GM18907 (cell line): Measurements from ENCODE around the gene INPPL1.
"Not testable (repeated sequence)": the region's sequence is repeated elsewhere in the genome, so short reads cannot be mapped to it uniquely, and the experiment has no call there.

Source experiments
- ATAC-seq: cut with Tn5 transposase; IDR thresholded peaks from one replicate; pipeline ENCODE4 v1.9.1; 2021; ENCODE audit warnings: mild to moderate bottlenecking, moderate library complexity; ENCODE audit not compliant: unreplicated experiment

The INPPL1 gene, protein sequence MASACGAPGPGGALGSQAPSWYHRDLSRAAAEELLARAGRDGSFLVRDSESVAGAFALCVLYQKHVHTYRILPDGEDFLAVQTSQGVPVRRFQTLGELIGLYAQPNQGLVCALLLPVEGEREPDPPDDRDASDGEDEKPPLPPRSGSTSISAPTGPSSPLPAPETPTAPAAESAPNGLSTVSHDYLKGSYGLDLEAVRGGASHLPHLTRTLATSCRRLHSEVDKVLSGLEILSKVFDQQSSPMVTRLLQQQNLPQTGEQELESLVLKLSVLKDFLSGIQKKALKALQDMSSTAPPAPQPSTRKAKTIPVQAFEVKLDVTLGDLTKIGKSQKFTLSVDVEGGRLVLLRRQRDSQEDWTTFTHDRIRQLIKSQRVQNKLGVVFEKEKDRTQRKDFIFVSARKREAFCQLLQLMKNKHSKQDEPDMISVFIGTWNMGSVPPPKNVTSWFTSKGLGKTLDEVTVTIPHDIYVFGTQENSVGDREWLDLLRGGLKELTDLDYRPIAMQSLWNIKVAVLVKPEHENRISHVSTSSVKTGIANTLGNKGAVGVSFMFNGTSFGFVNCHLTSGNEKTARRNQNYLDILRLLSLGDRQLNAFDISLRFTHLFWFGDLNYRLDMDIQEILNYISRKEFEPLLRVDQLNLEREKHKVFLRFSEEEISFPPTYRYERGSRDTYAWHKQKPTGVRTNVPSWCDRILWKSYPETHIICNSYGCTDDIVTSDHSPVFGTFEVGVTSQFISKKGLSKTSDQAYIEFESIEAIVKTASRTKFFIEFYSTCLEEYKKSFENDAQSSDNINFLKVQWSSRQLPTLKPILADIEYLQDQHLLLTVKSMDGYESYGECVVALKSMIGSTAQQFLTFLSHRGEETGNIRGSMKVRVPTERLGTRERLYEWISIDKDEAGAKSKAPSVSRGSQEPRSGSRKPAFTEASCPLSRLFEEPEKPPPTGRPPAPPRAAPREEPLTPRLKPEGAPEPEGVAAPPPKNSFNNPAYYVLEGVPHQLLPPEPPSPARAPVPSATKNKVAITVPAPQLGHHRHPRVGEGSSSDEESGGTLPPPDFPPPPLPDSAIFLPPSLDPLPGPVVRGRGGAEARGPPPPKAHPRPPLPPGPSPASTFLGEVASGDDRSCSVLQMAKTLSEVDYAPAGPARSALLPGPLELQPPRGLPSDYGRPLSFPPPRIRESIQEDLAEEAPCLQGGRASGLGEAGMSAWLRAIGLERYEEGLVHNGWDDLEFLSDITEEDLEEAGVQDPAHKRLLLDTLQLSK

DNA sequence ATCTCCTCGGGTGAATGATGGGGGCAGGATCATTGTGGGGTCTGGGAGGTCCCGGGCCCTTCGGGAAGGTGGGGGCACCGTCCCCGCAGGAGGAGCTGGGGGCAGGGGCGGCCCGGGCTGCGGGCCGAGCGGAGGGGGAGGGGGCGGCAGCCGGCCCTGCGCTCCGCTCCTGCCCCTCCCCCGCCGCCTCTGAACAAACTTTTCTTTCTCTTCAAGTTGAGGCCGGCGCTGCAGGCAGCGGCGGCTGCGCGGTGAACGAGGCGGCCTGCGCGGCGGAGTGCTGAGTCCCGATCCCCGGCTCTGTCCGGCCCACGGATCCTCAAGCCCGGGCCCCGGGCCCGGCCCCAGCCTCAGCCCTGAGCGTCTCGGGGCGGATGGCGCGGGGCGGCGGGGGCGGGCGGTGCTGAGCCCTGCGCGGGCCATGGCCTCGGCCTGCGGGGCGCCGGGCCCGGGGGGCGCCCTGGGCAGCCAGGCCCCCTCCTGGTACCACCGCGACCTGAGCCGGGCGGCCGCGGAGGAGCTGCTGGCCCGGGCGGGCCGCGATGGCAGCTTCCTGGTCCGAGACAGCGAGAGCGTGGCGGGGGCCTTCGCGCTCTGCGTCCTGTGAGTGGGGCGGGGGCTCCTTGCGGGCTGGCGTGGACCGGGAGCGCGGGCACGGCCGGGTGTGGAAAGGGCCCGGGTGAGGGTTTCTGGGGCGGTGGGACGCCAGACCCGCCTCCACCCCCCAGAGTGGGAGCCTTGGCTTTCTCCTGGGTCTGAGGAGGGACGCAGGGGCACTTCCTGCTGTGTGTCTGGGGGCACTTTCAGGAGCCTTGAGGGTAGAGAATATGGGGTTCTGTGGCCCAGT lies at the start of gene INPPL1:
Gene INPPL1 (plus strand): TSS at position 204 of the 847 bp plus-strand sequence. CDS start 218 bp downstream, at position 422.
- ATAC-seq: no peak

DNA sequence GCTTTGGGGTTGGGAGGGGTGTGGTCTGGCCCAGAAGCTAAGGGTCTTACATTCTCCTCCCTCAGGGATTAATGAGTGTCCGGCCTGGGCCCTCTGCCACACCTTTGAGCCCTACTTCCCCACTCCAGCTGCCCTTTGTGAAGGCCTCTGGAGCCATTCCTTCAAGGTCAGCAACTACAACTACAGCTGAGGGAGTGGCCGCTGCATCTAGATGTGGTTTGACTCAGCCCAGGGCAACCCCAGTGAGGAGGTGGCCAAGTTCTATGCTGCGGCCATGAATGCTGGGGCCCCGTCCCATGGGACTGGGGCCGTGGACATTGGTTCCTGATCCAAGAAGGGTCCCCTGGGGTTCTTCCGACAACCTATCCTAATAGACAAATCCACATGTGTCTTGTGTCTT lies 46.9 kb upstream of the INPPL1 start:
- ATAC-seq: no peak

DNA sequence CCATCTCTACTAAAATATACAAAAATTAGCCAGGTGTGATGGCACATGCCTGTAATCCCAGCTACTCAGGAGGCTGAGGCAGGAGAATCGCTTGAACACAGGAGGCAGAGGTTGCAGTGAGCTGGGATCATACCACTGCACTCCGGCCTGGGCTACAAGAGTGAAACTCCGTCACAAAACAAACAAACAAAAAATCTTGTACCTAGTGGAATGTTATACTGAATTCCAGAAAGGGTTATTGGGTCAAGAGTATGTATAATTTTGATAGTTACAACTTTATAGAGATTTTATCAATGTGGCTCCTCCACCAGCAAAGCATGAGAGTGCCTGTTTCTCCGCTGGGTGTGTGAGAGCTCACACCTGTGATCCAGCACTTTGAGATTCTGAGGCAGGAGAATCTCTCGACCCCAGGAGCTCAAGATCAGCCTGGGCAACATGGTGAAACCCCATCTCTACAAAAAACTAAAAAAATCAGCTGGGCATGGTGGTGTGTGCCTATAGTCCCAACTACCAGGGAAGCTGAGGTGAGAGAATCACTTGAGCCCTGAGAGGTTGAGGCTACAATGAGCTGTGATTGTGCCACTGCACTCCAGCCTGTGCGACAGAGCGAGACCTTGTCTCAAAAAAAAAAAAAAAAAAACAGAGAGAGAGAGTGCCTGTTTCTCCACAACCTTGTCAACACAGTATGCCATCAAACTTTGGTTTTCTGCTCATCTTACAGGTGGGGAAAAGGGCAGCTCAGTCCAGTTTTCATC lies 45.3 kb upstream of the INPPL1 start:
- ATAC-seq: no peak

DNA sequence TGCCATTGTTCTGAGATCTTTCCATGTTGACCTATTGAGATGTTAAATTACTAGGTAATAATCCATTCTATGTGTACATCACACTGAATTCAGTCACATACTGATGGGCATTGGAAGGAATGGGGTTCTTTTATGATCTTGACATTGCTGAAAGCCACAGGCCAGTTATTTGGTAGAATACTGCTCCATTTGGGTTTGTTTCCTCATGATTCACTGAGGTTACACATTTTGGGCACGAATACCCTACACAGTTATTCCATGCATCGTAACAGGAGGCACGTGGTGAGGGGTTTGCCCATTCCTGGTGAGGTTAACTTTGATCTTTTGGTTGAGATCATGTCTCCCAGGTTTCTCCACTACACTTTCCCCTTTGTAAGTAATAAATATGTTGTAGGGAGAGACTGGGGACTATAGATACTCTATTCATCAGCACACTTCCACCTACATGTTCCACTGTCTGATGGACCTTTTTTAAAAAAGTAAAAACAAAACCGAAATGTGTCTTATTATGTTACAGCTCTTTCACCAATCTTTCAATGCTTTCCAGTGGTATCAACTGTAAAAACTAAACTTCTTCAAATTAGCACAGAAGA lies 44.7 kb upstream of the INPPL1 start:
- ATAC-seq: no peak

DNA sequence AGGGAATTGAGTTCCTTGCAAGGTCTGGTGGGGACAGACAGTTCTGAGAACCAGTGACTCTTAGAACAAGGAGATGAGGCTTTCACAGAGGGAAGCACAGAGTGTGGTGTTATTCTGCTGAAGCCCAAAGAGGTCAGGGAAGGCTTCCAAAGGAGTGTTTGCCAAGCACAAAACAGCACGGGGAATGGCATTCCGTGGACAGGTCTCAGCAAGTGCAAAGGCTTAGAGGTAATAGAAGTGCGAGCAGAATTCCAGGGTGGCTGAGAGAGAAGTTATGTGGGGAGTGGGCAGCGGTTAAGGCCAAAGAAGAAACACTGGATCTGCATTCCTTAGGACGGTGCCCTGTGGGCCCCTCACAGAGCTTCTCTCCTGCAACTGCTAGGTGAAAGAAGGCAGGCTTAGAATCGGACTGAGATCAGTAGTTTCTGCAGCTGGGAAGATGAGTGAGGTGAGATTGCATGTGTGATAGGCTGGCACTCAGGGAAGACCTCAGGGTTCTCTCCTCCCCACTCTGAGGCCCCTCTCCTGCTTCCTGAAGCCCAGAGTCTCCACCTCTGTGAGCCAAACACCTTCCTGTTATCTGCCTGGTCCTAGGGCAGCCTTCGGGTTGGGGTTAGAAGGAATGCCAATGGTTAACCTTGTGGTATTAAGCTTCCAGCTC lies 43.5 kb upstream of the INPPL1 start:
- not testable (repeated sequence) for ATAC-seq

DNA sequence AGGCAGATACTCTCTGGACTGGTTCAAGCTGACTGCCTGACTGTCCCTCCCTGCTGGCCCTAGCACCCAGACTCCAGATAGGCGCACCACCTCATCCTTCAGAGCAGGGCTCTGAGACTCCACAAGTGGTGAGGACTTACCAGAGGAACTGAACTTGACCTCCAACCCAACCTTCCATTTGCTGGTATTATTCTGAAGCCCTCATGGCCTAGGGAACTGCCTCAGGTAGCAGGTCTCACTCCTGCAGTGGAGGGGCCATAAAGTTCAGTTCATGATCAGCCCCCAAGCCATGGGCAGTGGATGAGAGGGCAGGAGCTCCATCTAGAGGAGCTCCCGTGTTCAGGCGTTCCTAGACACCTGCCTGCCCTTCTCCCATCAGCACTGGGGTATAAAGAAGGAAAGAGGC lies 43.0 kb upstream of the INPPL1 start:
- ATAC-seq: not testable (repeated sequence)

DNA sequence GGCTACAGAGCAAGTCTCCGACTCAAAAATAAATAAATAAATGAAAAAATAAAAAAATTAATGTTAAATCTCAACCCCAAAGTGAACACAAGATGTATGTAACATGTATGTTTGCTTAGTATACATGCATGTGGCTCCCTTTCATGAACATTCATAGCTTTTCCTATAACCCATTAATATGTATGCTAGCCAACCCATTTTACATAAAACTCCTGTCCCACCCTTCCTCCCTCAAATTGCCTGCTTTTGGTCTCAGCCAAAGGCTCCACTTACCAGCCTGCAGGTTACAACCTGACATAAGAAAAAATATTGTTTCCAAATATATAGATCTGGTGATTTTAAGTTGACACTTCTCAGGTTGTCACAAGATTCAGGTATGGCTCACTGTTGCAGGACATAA lies 36.3 kb upstream of the INPPL1 start:
- no peak for ATAC-seq

DNA sequence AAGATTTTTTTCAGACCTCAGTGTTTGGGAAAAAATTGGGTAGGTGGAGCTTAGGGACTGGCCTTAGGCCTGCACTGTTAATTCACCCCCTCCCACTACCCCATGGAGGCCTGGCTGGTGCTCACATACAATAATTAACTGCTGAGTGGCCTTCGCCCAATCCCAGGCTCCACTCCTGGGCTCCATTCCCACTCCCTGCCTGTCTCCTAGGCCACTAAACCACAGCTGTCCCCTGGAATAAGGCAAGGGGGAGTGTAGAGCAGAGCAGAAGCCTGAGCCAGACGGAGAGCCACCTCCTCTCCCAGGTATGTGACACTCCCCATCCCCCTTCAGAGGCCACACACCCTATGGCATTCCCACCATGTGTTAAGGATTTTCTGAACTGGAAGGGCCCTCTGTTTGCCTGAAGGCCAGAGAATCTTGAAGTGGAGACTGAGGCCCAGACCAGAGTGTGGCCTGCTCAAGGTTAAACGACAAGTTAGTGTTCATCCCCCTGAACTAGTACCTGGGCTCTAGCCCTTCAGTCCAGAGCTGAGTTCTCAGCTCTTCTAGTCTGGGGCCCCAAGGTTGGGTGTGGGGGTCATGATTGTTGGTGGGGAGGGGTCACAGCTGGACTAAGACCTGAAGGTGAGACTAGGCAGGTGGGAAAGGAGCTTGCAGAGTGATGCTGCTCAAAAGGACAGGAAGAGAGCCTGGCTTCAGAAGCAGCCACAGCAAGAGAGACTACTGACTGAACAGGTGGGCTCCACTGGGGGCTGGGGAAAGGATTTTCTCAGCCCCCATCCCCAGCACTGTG lies 34.9 kb upstream of the INPPL1 start:
- no peak for ATAC-seq

DNA sequence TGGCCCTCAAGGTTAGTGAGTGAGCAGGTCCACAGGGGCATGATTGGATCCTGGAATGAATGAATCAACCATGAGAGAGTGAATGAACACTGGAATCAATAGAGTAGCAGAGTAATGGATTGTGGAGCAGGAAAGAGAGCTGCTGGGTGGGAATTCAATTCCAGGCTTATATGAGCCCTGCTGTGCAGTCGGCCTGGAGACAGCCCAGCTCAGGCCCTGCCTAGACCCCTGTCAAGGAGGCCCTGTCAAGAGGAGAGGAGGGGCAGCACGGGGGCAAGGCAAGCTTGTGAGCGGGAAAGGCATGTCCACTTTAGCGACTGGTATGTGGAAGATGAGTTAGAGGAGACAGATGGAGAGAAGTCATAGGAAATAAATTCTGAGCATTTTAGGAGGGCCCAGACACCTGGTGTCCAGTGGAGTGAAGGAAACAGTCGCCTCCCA lies 33.9 kb upstream of the INPPL1 start:
- ATAC-seq: no peak

DNA sequence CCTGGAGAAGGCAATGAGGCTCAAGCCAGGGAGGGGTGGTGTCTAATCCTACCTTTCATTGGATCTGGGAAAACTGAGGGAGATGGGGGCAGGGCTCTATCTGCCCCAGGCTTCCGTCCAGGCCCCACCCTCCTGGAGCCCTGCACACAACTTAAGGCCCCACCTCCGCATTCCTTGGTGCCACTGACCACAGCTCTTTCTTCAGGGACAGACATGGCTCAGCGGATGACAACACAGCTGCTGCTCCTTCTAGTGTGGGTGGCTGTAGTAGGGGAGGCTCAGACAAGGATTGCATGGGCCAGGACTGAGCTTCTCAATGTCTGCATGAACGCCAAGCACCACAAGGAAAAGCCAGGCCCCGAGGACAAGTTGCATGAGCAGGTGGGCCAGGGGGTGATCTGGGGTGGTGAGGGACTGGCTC lies 32.6 kb upstream of the INPPL1 start, which contains the start of gene FOLR1:
Gene FOLR1 (plus strand): TSS at position 180 of the 421 bp plus-strand sequence. CDS start 34 bp downstream, at position 214.
- no peak for ATAC-seq

DNA sequence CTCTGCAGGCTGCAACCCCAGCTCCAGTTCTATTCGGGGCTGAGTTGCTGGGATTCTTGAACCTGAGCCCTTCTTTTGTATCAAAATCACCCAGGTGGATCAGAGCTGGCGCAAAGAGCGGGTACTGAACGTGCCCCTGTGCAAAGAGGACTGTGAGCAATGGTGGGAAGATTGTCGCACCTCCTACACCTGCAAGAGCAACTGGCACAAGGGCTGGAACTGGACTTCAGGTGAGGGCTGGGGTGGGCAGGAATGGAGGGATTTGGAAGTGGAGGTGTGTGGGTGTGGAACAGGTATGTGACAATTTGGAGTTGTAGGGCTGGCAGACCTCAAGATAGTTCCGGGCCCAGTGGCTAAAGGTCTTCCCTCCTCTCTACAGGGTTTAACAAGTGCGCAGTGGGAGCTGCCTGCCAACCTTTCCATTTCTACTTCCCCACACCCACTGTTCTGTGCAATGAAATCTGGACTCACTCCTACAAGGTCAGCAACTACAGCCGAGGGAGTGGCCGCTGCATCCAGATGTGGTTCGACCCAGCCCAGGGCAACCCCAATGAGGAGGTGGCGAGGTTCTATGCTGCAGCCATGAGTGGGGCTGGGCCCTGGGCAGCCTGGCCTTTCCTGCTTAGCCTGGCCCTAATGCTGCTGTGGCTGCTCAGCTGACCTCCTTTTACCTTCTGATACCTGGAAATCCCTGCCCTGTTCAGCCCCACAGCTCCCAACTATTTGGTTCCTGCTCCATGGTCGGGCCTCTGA lies 28.9 kb upstream of the INPPL1 start:
- ATAC-seq: no peak

DNA sequence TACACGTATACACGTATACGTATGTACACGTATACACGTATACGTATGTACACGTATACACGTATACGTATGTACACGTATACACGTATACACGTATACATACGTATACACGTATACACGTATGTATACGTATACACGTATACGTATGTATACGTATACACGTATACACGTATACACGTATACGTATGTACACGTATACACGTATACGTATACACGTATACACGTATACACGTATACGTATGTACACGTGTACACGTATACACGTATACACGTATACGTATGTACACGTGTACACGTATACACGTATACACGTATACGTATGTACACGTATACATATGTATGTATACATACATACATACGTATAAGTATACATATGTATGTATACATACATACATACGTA lies 23.1 kb upstream of the INPPL1 start:
- ATAC-seq: not testable (repeated sequence)

DNA sequence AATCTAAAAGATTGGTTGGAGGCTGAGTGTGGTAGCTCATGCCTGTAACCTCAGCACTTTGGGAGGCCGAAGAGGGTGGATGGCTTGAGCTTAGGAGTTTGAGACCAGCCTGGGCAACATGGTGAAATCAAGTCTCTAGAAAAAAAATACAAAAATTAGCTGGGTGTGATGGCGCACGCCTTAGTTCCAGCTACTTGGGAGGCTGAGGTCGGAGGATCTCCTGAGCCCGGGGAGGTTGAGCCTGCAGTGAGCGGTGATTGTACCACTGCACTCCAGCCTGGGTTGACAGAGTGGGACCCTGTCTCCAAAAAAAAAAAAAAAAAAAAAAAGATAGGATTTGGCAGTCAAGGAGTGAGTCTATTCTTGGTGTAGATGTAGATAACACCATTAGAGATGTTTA lies 22.0 kb upstream of the INPPL1 start:
- no peak for ATAC-seq

DNA sequence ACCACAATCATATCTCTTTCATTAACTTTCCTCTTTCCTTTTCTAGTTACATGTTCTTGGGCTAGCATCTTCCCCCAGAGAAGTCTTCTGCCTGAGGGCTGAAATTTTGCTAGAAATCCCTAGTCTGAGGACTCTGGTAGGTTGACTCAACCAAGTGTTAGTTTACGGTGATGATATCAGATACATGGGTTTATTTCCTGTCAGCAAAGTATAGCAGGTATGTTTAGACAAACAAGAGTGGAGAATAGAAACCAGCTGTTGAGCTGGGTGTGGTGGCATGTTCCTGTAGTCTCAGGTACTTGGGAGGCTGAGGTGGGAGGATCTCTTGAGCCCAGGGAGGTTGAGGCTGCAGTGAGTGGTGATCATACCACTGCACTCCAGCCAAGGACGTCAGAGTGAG lies 21.4 kb upstream of the INPPL1 start:
- no peak for ATAC-seq

DNA sequence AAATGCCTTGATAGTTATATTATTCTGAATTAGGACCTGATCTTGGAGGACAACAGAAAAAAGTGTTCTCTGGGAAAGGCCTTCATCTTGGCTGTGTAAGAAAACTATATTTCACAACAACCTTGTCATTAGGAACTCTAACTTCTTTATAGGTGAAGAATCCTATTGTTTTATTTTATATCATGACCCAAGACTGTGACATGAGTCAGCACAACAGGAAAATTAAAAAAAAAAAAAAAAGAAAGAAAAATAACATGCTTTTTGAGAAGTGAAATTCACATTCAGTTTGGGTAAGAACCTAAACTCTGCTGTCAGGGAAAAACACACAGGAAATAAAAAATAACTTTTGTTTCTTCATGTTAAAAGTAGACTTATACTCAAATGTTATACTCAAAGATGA lies 19.7 kb upstream of the INPPL1 start:
- ATAC-seq: no peak

DNA sequence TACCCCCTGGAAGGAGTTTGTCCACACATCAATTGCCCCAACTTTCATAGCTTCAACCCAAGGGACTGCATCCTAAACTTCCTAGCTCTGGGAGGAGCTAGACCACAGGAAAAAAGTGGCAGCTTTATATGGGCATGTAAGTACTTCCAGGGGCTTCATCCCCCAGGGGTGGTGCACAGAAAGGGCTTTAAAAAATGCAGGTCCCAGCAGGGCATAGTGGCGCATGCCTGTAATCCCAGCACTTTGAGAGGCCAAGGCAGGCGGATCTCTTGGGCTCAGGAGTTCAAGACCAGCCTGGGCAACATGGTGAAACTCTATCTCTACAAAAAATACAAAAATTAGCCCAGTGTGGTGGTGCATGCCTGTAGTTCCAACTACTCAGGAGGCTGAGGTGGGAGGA lies 17.8 kb upstream of the INPPL1 start:
- ATAC-seq: not testable (repeated sequence)

DNA sequence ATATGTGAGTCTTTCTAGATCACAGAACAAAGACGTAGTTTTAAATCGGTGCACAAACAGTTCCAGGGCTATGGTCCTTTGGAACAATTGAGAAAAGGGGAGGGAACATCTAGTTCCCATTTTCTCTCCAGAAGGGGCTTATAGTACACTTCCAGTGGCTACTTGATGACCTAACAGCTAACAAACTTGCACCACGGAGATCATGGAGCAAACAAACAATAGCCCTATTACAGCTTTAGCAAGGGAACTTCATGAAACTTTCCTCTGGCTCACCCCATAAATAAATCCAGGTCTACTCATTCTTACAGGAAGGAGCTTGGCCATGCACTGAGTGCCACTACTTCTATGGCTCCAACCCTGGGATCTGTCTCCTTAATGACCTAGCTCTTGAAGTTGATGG lies 16.3 kb upstream of the INPPL1 start:
- ATAC-seq: no peak
